Measurements from ENCODE around the gene BANP. TPM values are rescaled to one million over a fixed set of nuclear protein-coding genes. Genes with fewer than 3 reads are reported as not detected.
A peak's percentile ranks its signal among the peaks of the same experiment; 100 is the strongest.
"Not testable (repeated sequence)": the region's sequence is repeated elsewhere in the genome, so short reads cannot be mapped to it uniquely, and the experiment has no call there.

BANP gene
- total and polyA plus RNA-seq, 2 donors (not counting 1 experiment from before 2014, with no cell fraction given) = 9.3 to 31.0 TPM

GRCh38 chr16:87909203-87909935, 41.9 kb upstream of the BANP start:
- not testable (repeated sequence) for H3K79me2 ChIP-seq (ENCODE audit: control insufficient read depth, insufficient read depth, low read length); H3K27ac ChIP-seq (ENCODE audit: insufficient read depth, low read length); H3K9me3 ChIP-seq (ENCODE audit: control insufficient read depth, insufficient read depth, low read depth, low read length); H4K20me1 ChIP-seq (ENCODE audit: control insufficient read depth, extremely low read depth, insufficient read depth, low read length); H3K27me3 ChIP-seq (ENCODE audit: control insufficient read depth, insufficient read depth, low read length); H3K36me3 ChIP-seq (ENCODE audit: control insufficient read depth, insufficient read depth, low read length); H3K9ac ChIP-seq (ENCODE audit: insufficient read depth, low read length); H3K4me2 ChIP-seq (ENCODE audit: extremely low read depth, insufficient read depth, low read length); H3K4me3 ChIP-seq (replicated peaks in 1 of 4; ENCODE audit: control extremely low read depth in 1 of 4, insufficient read depth in 1 of 4, low read depth in 3 of 4, low read length in 4 of 4); H2AFZ ChIP-seq (ENCODE audit: low read length); H3K4me1 ChIP-seq (ENCODE audit: control insufficient read depth, extremely low read depth, insufficient read depth, low read length)
- TF ChIP-seq CTCF (conservative IDR thresholded peaks at IDR 0.05 in 1 of 2, IDR thresholded peaks at IDR 0.05 in 1 of 2; ENCODE audit: low read depth in 1 of 2, low read length in 2 of 2) = peak; percentile 81 to 85
- peak; percentile 23 to 54 for DNase-seq (ENCODE audit: low read depth in 2 of 2)

GRCh38 chr16:87911106-87911763, 40.0 kb upstream of the BANP start:
- not testable (repeated sequence) for H3K27ac ChIP-seq (ENCODE audit: insufficient read depth, low read length)

GRCh38 chr16:87912691-87913090, 38.5 kb upstream of the BANP start:
- H3K4me3 ChIP-seq (replicated peaks in 1 of 4; ENCODE audit: control extremely low read depth in 1 of 4, insufficient read depth in 1 of 4, low read depth in 3 of 4, low read length in 4 of 4); H3K9ac ChIP-seq (ENCODE audit: insufficient read depth, low read length); H2AFZ ChIP-seq (ENCODE audit: low read length); H3K4me1 ChIP-seq (ENCODE audit: control insufficient read depth, extremely low read depth, insufficient read depth, low read length); H3K4me2 ChIP-seq (ENCODE audit: extremely low read depth, insufficient read depth, low read length); H3K79me2 ChIP-seq (ENCODE audit: control insufficient read depth, insufficient read depth, low read length); H4K20me1 ChIP-seq (ENCODE audit: control insufficient read depth, extremely low read depth, insufficient read depth, low read length); H3K27ac ChIP-seq (ENCODE audit: insufficient read depth, low read length); DNase-seq (ENCODE audit: low read depth in 2 of 2); H3K9me3 ChIP-seq (ENCODE audit: control insufficient read depth, insufficient read depth, low read depth, low read length); H3K36me3 ChIP-seq (ENCODE audit: control insufficient read depth, insufficient read depth, low read length); H3K27me3 ChIP-seq (ENCODE audit: control insufficient read depth, insufficient read depth, low read length): not testable (repeated sequence)

More at GRCh38 chr16:87911106-87911763, 40.0 kb upstream of the BANP start:
- H3K4me2 ChIP-seq (ENCODE audit: extremely low read depth, insufficient read depth, low read length); H4K20me1 ChIP-seq (ENCODE audit: control insufficient read depth, extremely low read depth, insufficient read depth, low read length); H3K4me3 ChIP-seq (replicated peaks in 1 of 4; ENCODE audit: control extremely low read depth in 1 of 4, insufficient read depth in 1 of 4, low read depth in 3 of 4, low read length in 4 of 4); H3K27me3 ChIP-seq (ENCODE audit: control insufficient read depth, insufficient read depth, low read length); H3K4me1 ChIP-seq (ENCODE audit: control insufficient read depth, extremely low read depth, insufficient read depth, low read length); H3K9me3 ChIP-seq (ENCODE audit: control insufficient read depth, insufficient read depth, low read depth, low read length); H3K9ac ChIP-seq (ENCODE audit: insufficient read depth, low read length); H2AFZ ChIP-seq (ENCODE audit: low read length); H3K36me3 ChIP-seq (ENCODE audit: control insufficient read depth, insufficient read depth, low read length); H3K79me2 ChIP-seq (ENCODE audit: control insufficient read depth, insufficient read depth, low read length): not testable (repeated sequence)
- peak; percentile 55 to 73 for DNase-seq (ENCODE audit: low read depth in 2 of 2)

- not testable (repeated sequence) for H3K27me3 ChIP-seq (ENCODE audit: control insufficient read depth, insufficient read depth, low read length); H3K79me2 ChIP-seq (ENCODE audit: control insufficient read depth, insufficient read depth, low read length); H4K20me1 ChIP-seq (ENCODE audit: control insufficient read depth, extremely low read depth, insufficient read depth, low read length); H3K4me1 ChIP-seq (ENCODE audit: control insufficient read depth, extremely low read depth, insufficient read depth, low read length); H2AFZ ChIP-seq (ENCODE audit: low read length); H3K36me3 ChIP-seq (ENCODE audit: control insufficient read depth, insufficient read depth, low read length); DNase-seq (ENCODE audit: low read depth in 2 of 2); H3K4me3 ChIP-seq (replicated peaks in 1 of 4; ENCODE audit: control extremely low read depth in 1 of 4, insufficient read depth in 1 of 4, low read depth in 3 of 4, low read length in 4 of 4); H3K9ac ChIP-seq (ENCODE audit: insufficient read depth, low read length); H3K4me2 ChIP-seq (ENCODE audit: extremely low read depth, insufficient read depth, low read length); H3K27ac ChIP-seq (ENCODE audit: insufficient read depth, low read length); H3K9me3 ChIP-seq (ENCODE audit: control insufficient read depth, insufficient read depth, low read depth, low read length)
These were observed 37.1 kb upstream of the BANP start for GRCh38 chr16:87914021-87914725.

All from fibroblast of lung (primary cell).